Mucosa of descending colon (tissue), 3 donors: Measurements from ENCODE around the gene RYR3. TPM values are rescaled to one million over a fixed set of nuclear protein-coding genes. Genes with fewer than 3 reads are reported as not detected.
A peak's percentile ranks its signal among the peaks of the same experiment; 100 is the strongest.

Experiments
- ATAC-seq: fragments of 200-7000 bp; cut with Tn5 transposase; one replicate; pipeline ENCODE4 v1.9.1; 2020; ENCODE audit warnings: mild to moderate bottlenecking, moderate library complexity
- DNase-seq, 3 donors: peaks; one replicate each; pipeline ENCODE4 v3.0.0-alpha.2; 2020
- H3K36me3 ChIP-seq: fragments of 200-600 bp; one replicate; pipeline ENCODE4 v1.8.0; 2021; ENCODE audit warnings: low read depth, mild to moderate bottlenecking
- H3K4me1 ChIP-seq: fragments of 200-600 bp; one replicate; pipeline ENCODE4 v1.8.0; 2021; ENCODE audit warnings: low read depth, mild to moderate bottlenecking
- H3K4me3 ChIP-seq: fragments of 200-600 bp; one replicate; pipeline ENCODE4 v1.8.0; 2021; ENCODE audit warnings: mild to moderate bottlenecking
- H3K9me3 ChIP-seq: fragments of 200-600 bp; one replicate; pipeline ENCODE4 v1.8.0; 2021; ENCODE audit warnings: mild to moderate bottlenecking
- CTCF ChIP-seq: fragments of 200-600 bp; IDR thresholded peaks from one replicate; pipeline ENCODE4 v1.8.0; 2022; ENCODE audit warnings: antibody characterized with exemption, mild to moderate bottlenecking
- intact Hi-C, 2 donors: fragments of 100-400 bp; cut with DNase I in 1 of 2; cut with micrococcal nuclease in 1 of 2; formaldehyde crosslinking; loops; one replicate each; pipeline versions ENCODE4 v1.11.0 to v1.11.1; 2022; cut with DNase I, micrococcal nuclease
- total RNA-seq, 3 donors: library from RNA; stranded (reverse); fragmentation: NEBNext Ultra II Directional in 2 of 3; extraction: Animal tissue kit (Norgen Biotek cat#: 25700) in 2 of 3; gene quantifications; one replicate each; pipeline versions ENCODE4 v1.2.1 to v1.2.4, GENCODE V29; 2021 to 2023
- donor health status: DM: no; HTN: no; CAD: no; lungs with moderate emphysema.
- donor health status: DM: no; HTN: no; CAD: no.
- donor health status: DM: no; HTN: yes; CAD: no.

Gene RYR3
- total RNA-seq, 3 donors from 2014 or later: 0.84 to 16.4 (median 1.1) TPM

- intact Hi-C loops: no loop called here
- no peak for DNase-seq
- H3K36me3 ChIP-seq: no peaks in the 10 kb centered on the region
- H3K9me3 ChIP-seq: no peaks in the 10 kb centered on the region
- no peak for ATAC-seq
- H3K4me1 ChIP-seq: no peaks in the 10 kb centered on the region
- no peak overlapping the region for H3K4me3 ChIP-seq
- TF ChIP-seq CTCF: no peak
Observed at GRCh38 chr15:33729653-33730052, 418.9 kb downstream of the RYR3 start.

GRCh38 chr15:33730815-33731214 lies 420.0 kb downstream of the RYR3 start:
- TF ChIP-seq CTCF: no peak
- Histone ChIP-seq H3K4me1 (no peaks in the 10 kb centered on the region), H3K36me3 (no peaks in the 10 kb centered on the region), H3K4me3 (no peak overlapping the region), H3K9me3 (no peaks in the 10 kb centered on the region)
- no peak for ATAC-seq
- no peak for DNase-seq
- intact Hi-C loops: no loop called here

- Histone ChIP-seq H3K9me3 (no peaks in the 10 kb centered on the region), H3K36me3 (no peaks in the 10 kb centered on the region), H3K4me1 (no peaks in the 10 kb centered on the region), H3K4me3 (no peak overlapping the region)
- DNase-seq (no peak), ATAC-seq (no peak)
- intact Hi-C loops: no loop called here
- no peak for TF ChIP-seq CTCF
Observed at GRCh38 chr15:33735143-33735542, 424.4 kb downstream of the RYR3 start.

GRCh38 chr15:33735637-33736247 lies 425.0 kb downstream of the RYR3 start:
- intact Hi-C loops: no loop called here
- DNase-seq (peak in 1 of 3 donors; percentile 36), ATAC-seq (peak; percentile 44)
- no peak for TF ChIP-seq CTCF
- Histone ChIP-seq H3K36me3 (no peaks in the 10 kb centered on the region), H3K4me1 (no peaks in the 10 kb centered on the region), H3K4me3 (no peak overlapping the region), H3K9me3 (no peaks in the 10 kb centered on the region)

GRCh38 chr15:33737687-33738601 lies 427.2 kb downstream of the RYR3 start:
- TF ChIP-seq CTCF: peak; percentile 44
- Histone ChIP-seq H3K9me3 (no peaks in the 10 kb centered on the region), H3K36me3 (no peaks in the 10 kb centered on the region), H3K4me1 (no peaks in the 10 kb centered on the region), H3K4me3 (no peak overlapping the region)
- intact Hi-C loops: no loop called here
- DNase-seq (peak in 1 of 3 donors; percentile 62), ATAC-seq (peak; percentile 64)
